ENCODE results near the gene CDADC1.

Gene CDADC1

GRCh38 chr13:49245101-49245500 is 2.6 kb upstream of the CDADC1 start:
- no peak overlapping the region for H3K4me3 ChIP-seq (ENCODE audit: low read length)

DNA sequence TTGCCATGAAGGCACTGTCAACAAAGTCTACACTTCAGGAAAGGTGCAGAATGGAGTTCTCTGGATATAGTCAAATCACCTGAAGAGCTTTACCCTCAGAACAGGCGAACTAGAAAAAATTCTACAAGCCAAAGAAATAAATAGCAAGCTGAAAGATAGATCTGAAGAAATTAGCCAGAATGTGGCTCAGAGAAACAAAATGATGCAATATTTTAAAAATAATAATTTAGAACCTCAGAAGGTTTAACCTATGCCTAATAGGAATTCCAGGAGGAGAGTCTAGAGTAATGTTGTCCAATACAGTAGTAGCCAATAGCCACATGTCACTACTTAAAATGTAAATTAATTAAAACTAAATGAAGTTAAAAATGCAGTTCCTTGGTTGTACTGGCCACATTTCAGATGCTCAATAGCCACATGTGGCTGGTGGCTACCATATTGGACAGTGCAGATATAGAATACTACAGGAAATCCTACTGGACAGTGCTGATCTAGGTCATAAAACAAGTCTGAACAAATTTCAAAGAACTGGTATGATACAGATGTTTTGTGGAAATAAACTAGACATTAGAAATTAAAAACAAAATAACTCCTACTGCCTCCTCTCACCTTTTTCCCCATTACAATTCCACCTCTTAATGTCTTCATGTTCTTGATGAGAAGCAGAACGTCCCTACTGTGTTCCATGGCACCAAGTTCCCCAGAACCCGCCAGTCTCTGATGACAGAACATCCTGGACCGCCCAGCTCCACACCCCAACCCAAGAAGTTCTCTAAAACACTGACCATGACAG is 679 bp upstream of the CDADC1 start:
- no peaks in the 10 kb centered on the region for H3K36me3 ChIP-seq (ENCODE audit: insufficient read depth, low read length)
- no peaks in the 10 kb centered on the region for H3K4me1 ChIP-seq (ENCODE audit: control insufficient read depth, insufficient read depth, low read length)
- peak overlapping the region; percentile 97 for H3K4me2 ChIP-seq (ENCODE audit: low read length)
- no peaks in the 10 kb centered on the region for H3K9me3 ChIP-seq (replicated peaks; ENCODE audit: low read length)
- peaks cover 6% of the 10 kb centered on the region for H3K27me3 ChIP-seq (ENCODE audit: control insufficient read depth, insufficient read depth, low read length)
- peak overlapping the region; percentile 90 for H3K4me3 ChIP-seq (ENCODE audit: low read length)
- H3K9ac ChIP-seq (ENCODE audit: low read depth, low read length), result peak overlapping the region; percentile 89

More at GRCh38 chr13:49245101-49245500, 2.6 kb upstream of the CDADC1 start:
- Histone ChIP-seq H3K36me3 (ENCODE audit: insufficient read depth, low read length) (no peaks in the 10 kb centered on the region), H3K27me3 (ENCODE audit: control insufficient read depth, insufficient read depth, low read length) (peaks cover 6% of the 10 kb centered on the region), H3K9me3 (replicated peaks; ENCODE audit: low read length) (no peaks in the 10 kb centered on the region), H3K4me1 (ENCODE audit: control insufficient read depth, insufficient read depth, low read length) (no peaks in the 10 kb centered on the region), H3K9ac (ENCODE audit: low read depth, low read length) (no peak overlapping the region), H3K4me2 (ENCODE audit: low read length) (no peak overlapping the region)

- Histone ChIP-seq H3K9ac (ENCODE audit: low read depth, low read length) (peak overlapping the region; percentile 89), H3K4me1 (ENCODE audit: control insufficient read depth, insufficient read depth, low read length) (no peaks in the 10 kb centered on the region), H3K4me2 (ENCODE audit: low read length) (peak overlapping the region; percentile 97)
Measured at GRCh38 chr13:49248622-49249002, 887 bp downstream of the CDADC1 start.

DNA sequence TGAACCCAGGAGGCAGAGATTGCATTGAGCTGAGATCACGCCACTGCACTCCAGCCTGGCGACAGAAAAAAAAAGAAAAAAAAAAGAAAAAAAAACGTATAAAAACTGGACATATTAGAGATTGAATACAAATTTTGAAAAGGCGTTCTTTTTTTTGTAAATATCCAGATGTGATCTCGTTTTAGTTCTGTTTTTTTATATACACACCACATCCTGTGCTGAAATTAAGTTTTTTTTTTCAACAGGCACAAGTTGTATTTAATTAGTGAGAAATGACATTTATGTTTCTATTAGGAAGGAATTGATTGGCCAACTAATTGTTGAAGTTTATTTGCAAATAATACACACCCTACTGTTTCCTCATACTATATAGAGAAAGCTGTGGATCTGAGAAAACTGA is 3.6 kb downstream of the CDADC1 start:
- Histone ChIP-seq H3K36me3 (ENCODE audit: insufficient read depth, low read length) (peaks cover 11% of the 10 kb centered on the region), H3K4me3 (ENCODE audit: low read length) (no peak overlapping the region), H3K27me3 (ENCODE audit: control insufficient read depth, insufficient read depth, low read length) (no peaks in the 10 kb centered on the region), H3K4me2 (ENCODE audit: low read length) (no peak overlapping the region), H3K4me1 (ENCODE audit: control insufficient read depth, insufficient read depth, low read length) (no peaks in the 10 kb centered on the region), H3K9ac (ENCODE audit: low read depth, low read length) (no peak overlapping the region), H3K9me3 (replicated peaks; ENCODE audit: low read length) (no peaks in the 10 kb centered on the region)

More at GRCh38 chr13:49248622-49249002, 887 bp downstream of the CDADC1 start:
- H3K36me3 ChIP-seq (ENCODE audit: insufficient read depth, low read length), result no peaks in the 10 kb centered on the region
- peaks cover 6% of the 10 kb centered on the region for H3K27me3 ChIP-seq (ENCODE audit: control insufficient read depth, insufficient read depth, low read length)
- no peaks in the 10 kb centered on the region for H3K9me3 ChIP-seq (replicated peaks; ENCODE audit: low read length)
- H3K4me3 ChIP-seq (ENCODE audit: low read length), result peak overlapping the region; percentile 90

- Histone ChIP-seq H3K4me1 (ENCODE audit: control insufficient read depth, insufficient read depth, low read length) (no peaks in the 10 kb centered on the region), H3K36me3 (ENCODE audit: insufficient read depth, low read length) (peaks cover 18% of the 10 kb centered on the region), H3K4me2 (ENCODE audit: low read length) (no peak overlapping the region), H3K4me3 (ENCODE audit: low read length) (no peak overlapping the region), H3K27me3 (ENCODE audit: control insufficient read depth, insufficient read depth, low read length) (no peaks in the 10 kb centered on the region), H3K9ac (ENCODE audit: low read depth, low read length) (no peak overlapping the region), H3K9me3 (replicated peaks; ENCODE audit: low read length) (no peaks in the 10 kb centered on the region)
Measured at GRCh38 chr13:49253310-49253709, 5.6 kb downstream of the CDADC1 start.

- H3K9me3 ChIP-seq (replicated peaks; ENCODE audit: low read length), result no peaks in the 10 kb centered on the region
- H3K4me3 ChIP-seq (ENCODE audit: low read length), result no peak overlapping the region
- peaks cover 20% of the 10 kb centered on the region for H3K36me3 ChIP-seq (ENCODE audit: insufficient read depth, low read length)
- H3K27me3 ChIP-seq (ENCODE audit: control insufficient read depth, insufficient read depth, low read length), result no peaks in the 10 kb centered on the region
- H3K4me1 ChIP-seq (ENCODE audit: control insufficient read depth, insufficient read depth, low read length), result no peaks in the 10 kb centered on the region
- H3K9ac ChIP-seq (ENCODE audit: low read depth, low read length), result no peak overlapping the region
- H3K4me2 ChIP-seq (ENCODE audit: low read length), result no peak overlapping the region
Measured at GRCh38 chr13:49254007-49254406, 6.3 kb downstream of the CDADC1 start.

DNA sequence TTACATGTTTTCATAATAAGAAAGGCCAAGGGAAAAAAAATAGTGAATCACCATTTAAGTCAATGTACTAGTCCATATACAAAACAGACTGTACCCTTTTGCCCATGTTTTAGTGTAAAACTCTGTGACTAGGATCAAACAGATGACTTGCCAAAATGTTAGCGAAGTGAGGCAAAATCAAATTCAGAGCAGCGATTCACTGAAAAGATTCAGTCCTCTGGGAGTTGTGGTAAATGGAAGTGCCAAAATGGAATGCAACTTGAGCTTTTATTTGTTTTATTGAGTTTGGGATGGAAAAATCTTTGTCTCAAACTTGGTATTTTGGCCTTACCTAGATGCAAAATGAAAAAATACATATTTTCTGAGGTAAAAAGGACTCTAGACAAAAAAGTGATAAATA is 9.1 kb downstream of the CDADC1 start:
- no peak overlapping the region for H3K9ac ChIP-seq (ENCODE audit: low read depth, low read length)
- H3K36me3 ChIP-seq (ENCODE audit: insufficient read depth, low read length), result peaks cover 41% of the 10 kb centered on the region
- no peaks in the 10 kb centered on the region for H3K4me1 ChIP-seq (ENCODE audit: control insufficient read depth, insufficient read depth, low read length)
- no peaks in the 10 kb centered on the region for H3K27me3 ChIP-seq (ENCODE audit: control insufficient read depth, insufficient read depth, low read length)
- H3K4me3 ChIP-seq (ENCODE audit: low read length), result no peak overlapping the region
- H3K4me2 ChIP-seq (ENCODE audit: low read length), result no peak overlapping the region
- H3K9me3 ChIP-seq (replicated peaks; ENCODE audit: low read length), result no peaks in the 10 kb centered on the region

- H3K9ac ChIP-seq (ENCODE audit: low read depth, low read length), result no peak overlapping the region
- H3K9me3 ChIP-seq (replicated peaks; ENCODE audit: low read length), result no peaks in the 10 kb centered on the region
Measured at GRCh38 chr13:49258089-49258796, 10.5 kb downstream of the CDADC1 start.

DNA sequence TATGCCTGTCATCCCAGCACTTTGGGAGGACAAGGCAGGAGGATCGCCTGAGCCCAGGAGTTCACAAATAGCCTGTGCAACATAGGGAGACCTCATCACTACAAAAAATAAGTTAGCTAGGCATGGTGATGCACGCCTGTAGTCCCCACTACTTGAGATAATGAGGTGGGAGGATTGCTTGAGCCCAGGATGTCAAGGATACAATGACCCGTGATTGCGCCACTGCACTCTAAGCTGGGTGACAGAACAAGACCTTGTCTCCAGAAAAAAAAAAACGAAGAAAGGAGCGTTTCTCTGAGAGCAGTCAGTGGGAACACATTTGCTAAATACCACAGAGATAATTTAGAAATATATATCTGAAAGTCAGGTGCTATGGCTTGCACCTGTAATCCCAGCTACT is 11.9 kb downstream of the CDADC1 start:
- Histone ChIP-seq H3K4me3 (ENCODE audit: low read length) (no peak overlapping the region), H3K4me2 (ENCODE audit: low read length) (no peak overlapping the region), H3K36me3 (ENCODE audit: insufficient read depth, low read length) (peaks cover 41% of the 10 kb centered on the region), H3K9ac (ENCODE audit: low read depth, low read length) (no peak overlapping the region), H3K27me3 (ENCODE audit: control insufficient read depth, insufficient read depth, low read length) (no peaks in the 10 kb centered on the region), H3K4me1 (ENCODE audit: control insufficient read depth, insufficient read depth, low read length) (no peaks in the 10 kb centered on the region), H3K9me3 (replicated peaks; ENCODE audit: low read length) (no peaks in the 10 kb centered on the region)

More at GRCh38 chr13:49258089-49258796, 10.5 kb downstream of the CDADC1 start:
- Histone ChIP-seq H3K4me1 (ENCODE audit: control insufficient read depth, insufficient read depth, low read length) (no peaks in the 10 kb centered on the region), H3K4me2 (ENCODE audit: low read length) (no peak overlapping the region), H3K4me3 (ENCODE audit: low read length) (no peak overlapping the region), H3K27me3 (ENCODE audit: control insufficient read depth, insufficient read depth, low read length) (no peaks in the 10 kb centered on the region), H3K36me3 (ENCODE audit: insufficient read depth, low read length) (peaks cover 41% of the 10 kb centered on the region)

DNA sequence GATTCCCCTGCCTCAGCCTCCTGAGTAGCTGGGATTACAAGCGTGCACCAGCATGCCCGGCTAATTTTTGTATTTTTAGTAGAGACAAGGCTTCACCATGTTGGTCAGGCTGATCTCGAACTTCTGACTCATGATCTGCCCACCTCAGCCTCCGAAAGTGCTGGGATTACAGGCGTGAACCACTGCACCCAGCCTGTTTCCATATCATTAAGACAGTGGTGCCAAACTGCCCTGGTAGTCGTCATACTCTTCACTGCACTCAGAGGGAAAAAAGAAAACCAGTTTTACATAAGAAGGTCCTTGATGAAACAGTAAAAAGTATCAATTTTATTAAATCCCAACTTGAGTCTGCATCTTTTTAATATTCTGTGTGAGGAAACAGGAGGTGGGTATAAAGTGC is 14.9 kb downstream of the CDADC1 start:
- H3K36me3 ChIP-seq (ENCODE audit: insufficient read depth, low read length), result peaks cover 24% of the 10 kb centered on the region
- H3K4me2 ChIP-seq (ENCODE audit: low read length), result no peak overlapping the region
- no peak overlapping the region for H3K4me3 ChIP-seq (ENCODE audit: low read length)
- peaks cover 7% of the 10 kb centered on the region for H3K4me1 ChIP-seq (ENCODE audit: control insufficient read depth, insufficient read depth, low read length)
- H3K9me3 ChIP-seq (replicated peaks; ENCODE audit: low read length), result no peaks in the 10 kb centered on the region
- no peaks in the 10 kb centered on the region for H3K27me3 ChIP-seq (ENCODE audit: control insufficient read depth, insufficient read depth, low read length)
- H3K9ac ChIP-seq (ENCODE audit: low read depth, low read length), result no peak overlapping the region

DNA sequence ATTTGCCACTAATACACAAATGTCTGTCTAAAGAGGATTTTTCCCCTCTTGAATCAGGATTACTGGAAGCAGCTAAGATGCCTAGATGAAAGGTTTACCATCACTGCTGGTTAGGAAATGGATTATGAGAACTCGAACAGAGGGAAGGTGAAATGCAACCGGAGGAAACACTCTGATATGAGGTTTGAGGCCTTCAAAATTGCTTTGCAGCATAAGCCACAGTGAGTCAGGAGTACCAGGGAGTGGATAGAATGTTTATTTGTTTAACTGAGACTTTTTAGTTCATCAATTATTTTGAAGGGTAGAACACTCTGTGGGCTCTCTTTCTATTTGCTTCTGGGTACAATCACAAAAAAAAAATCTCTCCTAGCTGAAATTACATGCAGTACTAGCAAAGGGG is 18.1 kb downstream of the CDADC1 start:
- H3K9me3 ChIP-seq (replicated peaks; ENCODE audit: low read length), result no peaks in the 10 kb centered on the region
- H3K4me1 ChIP-seq (ENCODE audit: control insufficient read depth, insufficient read depth, low read length), result peaks cover 7% of the 10 kb centered on the region
- H3K9ac ChIP-seq (ENCODE audit: low read depth, low read length), result peak overlapping the region; percentile 24
- peaks cover 11% of the 10 kb centered on the region for H3K36me3 ChIP-seq (ENCODE audit: insufficient read depth, low read length)
- no peak overlapping the region for H3K4me3 ChIP-seq (ENCODE audit: low read length)
- no peaks in the 10 kb centered on the region for H3K27me3 ChIP-seq (ENCODE audit: control insufficient read depth, insufficient read depth, low read length)
- no peak overlapping the region for H3K4me2 ChIP-seq (ENCODE audit: low read length)
